Renal cortex interstitium (tissue), 11 donors: Measurements from ENCODE around the gene MKKS. TPM values are rescaled to one million over a fixed set of nuclear protein-coding genes. Genes with fewer than 3 reads are reported as not detected.

Experiments used
- DNase-seq, 11 donors: peaks; one replicate each; pipeline ENCODE4 v3.0.0-alpha.2; 2013; ENCODE audit warnings: low read depth in 9 of 11, low spot score in 4 of 11; ENCODE audit errors: extremely low read depth in 1 of 11
- polyA plus RNA-seq, 3 donors: library from polyadenylated mRNA; unstranded; fragments of 120-200 nt; gene quantifications; one replicate each; pipeline ENCODE4 v1.2.1, GENCODE V29; 2013; ENCODE audit not compliant: insufficient read length in 3 of 3

The MKKS gene
- polyA plus RNA-seq, 3 donors, result 28.4 to 34.3 (median 32.7) TPM

DNA sequence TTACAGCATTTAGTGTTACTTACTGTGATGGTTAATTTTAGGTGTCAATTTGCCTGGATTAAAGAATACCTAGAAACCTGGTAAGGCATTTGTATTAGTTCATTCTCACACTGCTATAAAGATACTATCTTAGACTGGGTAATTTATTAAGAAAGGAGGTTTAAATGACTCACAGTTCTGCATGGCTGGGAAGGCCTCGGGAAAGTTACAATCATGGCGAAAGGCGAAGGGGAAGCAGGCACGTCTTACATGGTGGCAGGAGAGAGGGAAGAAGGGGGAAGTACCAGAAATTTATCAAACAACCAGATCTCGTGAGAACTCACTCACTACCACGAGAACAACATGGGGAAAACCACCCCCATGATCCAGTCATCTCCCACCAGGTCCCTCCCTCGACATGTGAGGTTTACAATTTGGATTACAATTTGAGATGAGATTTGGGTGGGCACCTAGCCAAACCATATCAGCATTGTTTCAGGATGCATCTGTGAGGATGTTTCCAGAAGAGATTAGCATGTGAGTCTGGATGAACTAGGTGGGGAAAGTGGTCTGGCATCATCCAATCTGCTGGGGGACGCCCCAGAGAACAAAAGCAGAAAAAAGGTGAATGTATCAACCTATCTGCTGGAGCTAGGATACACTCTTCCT, 76.8 kb downstream of the MKKS start:
- no peak for DNase-seq

DNA sequence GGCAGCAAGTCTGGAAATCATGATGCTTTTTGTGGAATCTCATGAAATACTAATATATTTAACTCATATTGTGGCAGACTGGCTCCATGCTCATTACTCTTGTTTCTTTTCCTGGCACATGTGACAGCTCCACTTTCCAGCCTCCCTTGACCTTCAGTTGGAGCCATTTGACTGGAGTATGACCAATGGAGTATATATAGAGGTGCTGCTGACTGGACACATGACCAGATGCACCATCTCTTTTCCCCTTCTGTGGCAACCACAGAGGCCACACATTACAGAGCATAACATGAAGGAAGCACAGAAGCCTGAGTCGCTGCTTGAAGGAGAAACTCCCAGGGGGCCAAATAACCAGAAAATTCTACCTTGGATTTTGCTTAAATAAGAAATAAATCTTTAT, 77.4 kb downstream of the MKKS start:
- DNase-seq, result no peak

DNA sequence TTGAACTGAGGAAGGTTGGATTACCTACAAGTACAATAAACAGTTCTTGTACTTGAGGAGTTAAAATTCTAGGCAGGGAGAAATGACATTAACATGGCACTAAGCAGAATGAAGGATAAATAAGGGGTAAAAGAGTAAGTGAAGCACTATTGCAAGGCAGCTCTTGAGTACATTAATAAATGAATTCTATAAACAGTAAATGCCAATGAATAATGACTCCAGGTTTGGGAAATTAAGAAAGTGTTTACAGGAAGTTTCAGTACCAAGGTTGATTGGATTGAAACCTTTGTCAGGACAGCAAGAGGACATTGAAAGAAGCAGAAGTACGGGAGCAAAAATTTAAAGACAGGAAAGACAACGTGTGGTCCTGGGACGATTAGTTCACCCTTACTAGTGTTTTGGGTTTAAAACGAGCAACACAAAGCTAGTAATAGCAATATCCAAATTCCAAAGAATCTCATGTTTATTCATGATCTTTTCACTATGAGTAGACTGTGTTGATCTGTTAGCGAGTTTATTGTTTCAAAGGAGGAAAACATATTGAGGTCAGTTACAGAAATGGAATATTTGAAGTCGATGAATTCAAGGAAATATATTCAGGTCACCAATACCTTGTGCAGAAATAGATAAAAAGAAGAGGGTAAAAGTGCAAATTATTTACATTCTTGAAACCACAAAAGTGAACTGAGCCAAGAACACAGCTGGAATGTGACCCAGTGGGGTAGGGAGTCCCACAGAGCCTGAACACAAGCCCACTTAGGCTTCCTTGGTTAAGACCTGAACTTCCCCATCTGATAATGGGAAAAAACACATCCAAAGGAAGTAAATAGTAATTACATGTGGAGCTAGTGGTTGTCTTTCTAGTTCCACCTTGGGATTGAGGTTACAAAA, 80.8 kb downstream of the MKKS start:
- no peak for DNase-seq

Other genes with a start within 250 kb of the MKKS start
- 10 to 100 TPM in 1 of 3 donors, 1 to 10 TPM in 2; 6.4 to 10.6 (median 6.8) TPM for gene SNAP25, start 215.4 kb downstream of the MKKS start, polyA plus RNA-seq
- gene SLX4IP, start 1.1 kb upstream of the MKKS start, polyA plus RNA-seq, result 10 to 100 TPM in 1 of 3 donors, 1 to 10 TPM in 2; 6.8 to 10.7 (median 8.3) TPM
- gene JAG1, start 239.8 kb upstream of the MKKS start, polyA plus RNA-seq, result 100 to 1,000 TPM; 169 to 228 (median 174) TPM